PC-3 (cell line): ENCODE measurements around the gene DPYSL4. TPM values are rescaled to one million over a fixed set of nuclear protein-coding genes. Genes with fewer than 3 reads are reported as not detected.

Source experiments
- ATAC-seq: fragments of 200-7000 bp; cut with Tn5 transposase; 2 replicates; pipeline ENCODE4 v1.9.1; 2020; ENCODE audit warnings: mild to moderate bottlenecking, moderate library complexity
- BruUV-seq: library from RNA; stranded (reverse); fragments of 400-500 nt; replicated peaks from 2 replicates; lab custom pipeline; 2021; lab: Mats Ljungman, UMichigan
- CTCF ChIA-PET: fragments of 300-600 bp; sonication (Branson Sonifier 250); formaldehyde crosslinking; loops from one replicate; lab custom pipeline; 2022; ENCODE audit warnings: antibody characterized with exemption; lab: Charles Lee
- POLR2A ChIA-PET: fragments of 300-600 bp; sonication (Branson Sonifier 250); formaldehyde crosslinking; loops from one replicate; lab custom pipeline; 2022; ENCODE audit warnings: antibody characterized with exemption; ENCODE audit not compliant: unreplicated experiment; lab: Charles Lee
- DNase-seq: peaks from one replicate; pipeline ENCODE4 v3.0.0-alpha.2; 2015
- H2AFZ ChIP-seq: fragments of 300-600 bp; sonication (generic); 2 replicates; pipeline ENCODE4 v1.6.0; 2016; ENCODE audit warnings: antibody characterized with exemption, low read length
- H3F3A ChIP-seq: fragments of 300-600 bp; sonication (generic); one replicate; pipeline ENCODE4 v1.6.0; 2017; ENCODE audit warnings: antibody characterized with exemption, low read length, control low read depth, mild to moderate bottlenecking; ENCODE audit not compliant: unreplicated experiment
- H3K27ac ChIP-seq: fragments of 300-600 bp; sonication (generic); 2 replicates; pipeline ENCODE4 v1.5.1; 2016; ENCODE audit warnings: mild to moderate bottlenecking, low read length
- H3K27me3 ChIP-seq: fragments of 300-600 bp; sonication (generic); 2 replicates; pipeline ENCODE4 v1.6.1; 2016; ENCODE audit warnings: low read length, mixed read lengths
- H3K36me3 ChIP-seq: fragments of 300-600 bp; sonication (generic); 2 replicates; pipeline ENCODE4 v1.6.1; 2016; ENCODE audit warnings: low read depth, mixed run types, low read length, mixed read lengths
- H3K4me1 ChIP-seq: fragments of 300-600 bp; sonication (generic); 2 replicates; pipeline ENCODE4 v1.5.1; 2016; ENCODE audit warnings: low read length; ENCODE audit not compliant: insufficient read depth
- H3K4me2 ChIP-seq: fragments of 300-600 bp; sonication (generic); 2 replicates; pipeline ENCODE4 v1.6.0; 2016; ENCODE audit warnings: low read length
- H3K4me3 ChIP-seq: fragments of 300-600 bp; sonication (generic); 2 replicates; pipeline ENCODE4 v1.5.1; 2016; ENCODE audit warnings: mild to moderate bottlenecking, low read length, mixed read lengths
- H3K79me2 ChIP-seq: fragments of 300-600 bp; sonication (generic); 2 replicates; pipeline ENCODE4 v1.6.1; 2017; ENCODE audit warnings: low read length, mixed read lengths
- H3K9ac ChIP-seq: fragments of 300-600 bp; sonication (generic); 2 replicates; pipeline ENCODE4 v1.6.0; 2016; ENCODE audit warnings: mild to moderate bottlenecking, low read length
- H3K9me2 ChIP-seq: fragments of 300-600 bp; sonication (generic); replicated peaks from 2 replicates; pipeline ENCODE4 v1.6.1; 2016; ENCODE audit warnings: mixed run types, low read length, mixed read lengths
- H3K9me3 ChIP-seq: fragments of 300-600 bp; sonication (generic); 2 replicates; pipeline ENCODE4 v1.6.1; 2016; ENCODE audit warnings: low read length, mixed read lengths
- H4K20me1 ChIP-seq: fragments of 300-600 bp; sonication (generic); 2 replicates; pipeline ENCODE4 v1.6.1; 2016; ENCODE audit warnings: low read length, mixed read lengths
- CTCF ChIP-seq: fragments of 300-600 bp; sonication (generic); conservative IDR thresholded peaks from 2 replicates; pipeline ENCODE4 v1.5.1; 2017; ENCODE audit warnings: antibody characterized with exemption, low read depth, mild to moderate bottlenecking, low read length
- EZH2 ChIP-seq: fragments of 300-600 bp; sonication (generic); IDR thresholded peaks from one replicate; pipeline ENCODE4 v1.6.1; 2017; ENCODE audit warnings: antibody characterized with exemption, mild to moderate bottlenecking, low read length; ENCODE audit not compliant: unreplicated experiment
- EZH2phosphoT487 ChIP-seq: fragments of 300-600 bp; sonication (generic); IDR thresholded peaks from 2 replicates; pipeline ENCODE4 v1.6.1; 2018; ENCODE audit warnings: mild to moderate bottlenecking, antibody characterized with exemption, low read length, borderline replicate concordance
- intact Hi-C: fragments of 100-400 bp; cut with micrococcal nuclease; formaldehyde crosslinking; loops from 2 replicates; pipeline ENCODE4 v1.9.0; 2023
- total RNA-seq: library from RNA; depleted of rRNA; stranded (reverse); fragments of >200 nt; gene quantifications from 2 replicates; pipeline ENCODE4 v1.2.3, GENCODE V29; 2014

The DPYSL4 gene
- total RNA-seq, 1 experiment from 2014 or later, result 10.2 TPM

- H4K20me1 ChIP-seq, result no peaks in the 10 kb centered on the region
- peaks cover 11% of the 10 kb centered on the region for H3K4me1 ChIP-seq
- ChIA-PET CTCF (no interaction called here), POLR2A (no interaction called here)
- no peak for DNase-seq
- H3F3A ChIP-seq, result no peaks in the 10 kb centered on the region
- H3K4me3 ChIP-seq, result no peak overlapping the region
- H3K27ac ChIP-seq, result no peak overlapping the region
- no TSS peak for BruUV-seq
- intact Hi-C loops, result no loop called here
- no peak overlapping the region for H3K4me2 ChIP-seq
- no peaks in the 10 kb centered on the region for H3K79me2 ChIP-seq
- ATAC-seq, result no peak
- no peaks in the 10 kb centered on the region for H3K27me3 ChIP-seq
- TF ChIP-seq EZH2 (no peak), CTCF (no peak), EZH2phosphoT487 (no peak)
- no peak overlapping the region for H2AFZ ChIP-seq
- H3K9me2 ChIP-seq, result no peaks in the 10 kb centered on the region
- H3K9ac ChIP-seq, result no peak overlapping the region
- no peaks in the 10 kb centered on the region for H3K9me3 ChIP-seq
- no peaks in the 10 kb centered on the region for H3K36me3 ChIP-seq
These were observed 3.7 kb upstream of the DPYSL4 start for GRCh38 chr10:132183046-132183445.

GRCh38 chr10:132184816-132185593, 1.7 kb upstream of the DPYSL4 start:
- Histone ChIP-seq H3K9me3 (no peaks in the 10 kb centered on the region), H3K9me2 (no peaks in the 10 kb centered on the region), H3K27me3 (no peaks in the 10 kb centered on the region), H3K4me3 (no peak overlapping the region), H3K4me1 (peaks cover 5% of the 10 kb centered on the region), H4K20me1 (no peaks in the 10 kb centered on the region), H3K36me3 (no peaks in the 10 kb centered on the region), H3K4me2 (no peak overlapping the region), H3K9ac (no peak overlapping the region), H3F3A (no peaks in the 10 kb centered on the region), H2AFZ (no peak overlapping the region), H3K27ac (no peak overlapping the region), H3K79me2 (no peaks in the 10 kb centered on the region)
- ATAC-seq, result no peak
- POLR2A ChIA-PET, result no interaction called here
- TF ChIP-seq EZH2 (no peak), CTCF (no peak), EZH2phosphoT487 (no peak)
- DNase-seq, result no peak
- intact Hi-C loops, result no loop called here
- no TSS peak for BruUV-seq
- CTCF ChIA-PET, result no interaction called here
